ENCODE measurements around the gene USP3. TPM values are rescaled to one million over a fixed set of nuclear protein-coding genes. Genes with fewer than 3 reads are reported as not detected.

The USP3 gene
- total RNA-seq, 1 experiment from 2014 or later: 54.2 TPM

DNA sequence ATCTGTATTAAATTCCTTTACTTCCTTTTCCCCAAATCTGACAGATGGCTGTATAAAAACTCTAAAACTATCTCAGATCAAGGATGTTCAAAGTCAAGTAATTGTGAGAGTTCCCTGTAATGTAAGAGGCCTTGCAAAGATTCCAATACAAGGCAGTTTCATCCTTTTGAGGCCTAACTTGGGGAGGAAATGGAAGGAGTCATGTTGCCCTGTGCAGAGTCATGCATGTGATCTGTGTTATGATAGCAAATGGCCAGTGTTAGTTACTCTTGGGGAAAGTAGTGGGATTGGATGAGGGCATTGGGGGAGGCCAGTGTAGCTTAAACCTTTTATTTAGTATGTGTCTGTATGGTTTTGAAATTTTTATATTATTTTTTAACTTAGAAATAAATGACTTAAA, 69.1 kb downstream of the USP3 start:
- no peak overlapping the region for H3K4me3 ChIP-seq (ENCODE audit: low read depth, low read length)
- ChIA-PET POLR2A (no interaction called here), CTCF (no interaction called here)
- Mint-ChIP-seq H3K36me3 (ENCODE audit: insufficient read depth, unreplicated experiment) (peaks cover 46% of the 10 kb centered on the region), H3K4me3 (ENCODE audit: unreplicated experiment) (no peak overlapping the region), H3K4me1 (ENCODE audit: low read depth, unreplicated experiment) (no peaks in the 10 kb centered on the region), H3K27ac (ENCODE audit: unreplicated experiment) (no peak overlapping the region), H3K9me3 (ENCODE audit: unreplicated experiment) (no peaks in the 10 kb centered on the region), H3K27me3 (ENCODE audit: insufficient read depth, unreplicated experiment) (no peaks in the 10 kb centered on the region)
- H3K27me3 ChIP-seq (replicated peaks; ENCODE audit: control insufficient read depth, insufficient read depth, low read length): no peaks in the 10 kb centered on the region
- no peaks in the 10 kb centered on the region for H3K4me1 ChIP-seq
- peaks cover 2% of the 10 kb centered on the region; the same call in 1 of the 2 replicates for H3K36me3 ChIP-seq (ENCODE audit: control insufficient read depth, insufficient read depth, low read length)
- no peak for DNase-seq
- no TSS peak for BruUV-seq (replicated peaks)
- TF ChIP-seq, protein P1, sequence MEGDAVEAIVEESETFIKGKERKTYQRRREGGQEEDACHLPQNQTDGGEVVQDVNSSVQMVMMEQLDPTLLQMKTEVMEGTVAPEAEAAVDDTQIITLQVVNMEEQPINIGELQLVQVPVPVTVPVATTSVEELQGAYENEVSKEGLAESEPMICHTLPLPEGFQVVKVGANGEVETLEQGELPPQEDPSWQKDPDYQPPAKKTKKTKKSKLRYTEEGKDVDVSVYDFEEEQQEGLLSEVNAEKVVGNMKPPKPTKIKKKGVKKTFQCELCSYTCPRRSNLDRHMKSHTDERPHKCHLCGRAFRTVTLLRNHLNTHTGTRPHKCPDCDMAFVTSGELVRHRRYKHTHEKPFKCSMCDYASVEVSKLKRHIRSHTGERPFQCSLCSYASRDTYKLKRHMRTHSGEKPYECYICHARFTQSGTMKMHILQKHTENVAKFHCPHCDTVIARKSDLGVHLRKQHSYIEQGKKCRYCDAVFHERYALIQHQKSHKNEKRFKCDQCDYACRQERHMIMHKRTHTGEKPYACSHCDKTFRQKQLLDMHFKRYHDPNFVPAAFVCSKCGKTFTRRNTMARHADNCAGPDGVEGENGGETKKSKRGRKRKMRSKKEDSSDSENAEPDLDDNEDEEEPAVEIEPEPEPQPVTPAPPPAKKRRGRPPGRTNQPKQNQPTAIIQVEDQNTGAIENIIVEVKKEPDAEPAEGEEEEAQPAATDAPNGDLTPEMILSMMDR (IDR thresholded peaks at IDR 0.05; ENCODE audit: insufficient read depth in 1 of 2, low read depth in 1 of 2, low read length in 1 of 2, severe bottlenecking in 1 of 2, unreplicated experiment in 1 of 2): no peak
- intact Hi-C loops (cut with micrococcal nuclease; ENCODE audit: unreplicated experiment): no loop called here
- no peaks in the 10 kb centered on the region for H3K9me3 ChIP-seq

DNA sequence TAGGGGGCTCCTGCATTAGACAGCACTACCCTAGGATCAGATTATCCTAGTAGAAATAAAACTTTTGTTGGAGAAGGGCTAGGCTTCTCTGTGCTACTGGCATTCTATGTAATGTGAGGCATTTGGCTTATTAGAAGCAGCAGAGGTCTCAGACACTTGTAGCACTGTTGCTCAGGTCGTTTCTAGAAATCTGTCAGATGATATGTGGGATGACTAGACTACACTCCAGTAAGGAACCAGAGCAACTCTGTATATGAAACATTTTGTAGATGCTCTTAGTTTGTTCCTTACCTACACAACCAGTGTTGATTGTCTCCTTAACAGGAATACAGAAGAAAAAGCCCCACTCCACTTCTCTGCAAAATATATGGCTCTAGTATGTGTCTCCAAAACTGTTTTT, 70.9 kb downstream of the USP3 start:
- TF ChIP-seq, protein P1 (IDR thresholded peaks at IDR 0.05; ENCODE audit: insufficient read depth in 1 of 2, low read depth in 1 of 2, low read length in 1 of 2, severe bottlenecking in 1 of 2, unreplicated experiment in 1 of 2): no peak
- intact Hi-C loops (cut with micrococcal nuclease; ENCODE audit: unreplicated experiment): no loop called here
- ChIA-PET POLR2A (no interaction called here), CTCF (interaction anchor here (0.6 kb wide), 1 partner anchor 80 kb away, joined by 10 read pairs; no protein-coding TSS in a partner anchor)
- Mint-ChIP-seq H3K27ac (ENCODE audit: unreplicated experiment) (no peak overlapping the region), H3K36me3 (ENCODE audit: insufficient read depth, unreplicated experiment) (peaks cover 58% of the 10 kb centered on the region), H3K4me3 (ENCODE audit: unreplicated experiment) (no peak overlapping the region), H3K9me3 (ENCODE audit: unreplicated experiment) (no peaks in the 10 kb centered on the region), H3K27me3 (ENCODE audit: insufficient read depth, unreplicated experiment) (no peaks in the 10 kb centered on the region), H3K4me1 (ENCODE audit: low read depth, unreplicated experiment) (no peaks in the 10 kb centered on the region)
- Histone ChIP-seq H3K9me3 (no peaks in the 10 kb centered on the region), H3K4me1 (no peaks in the 10 kb centered on the region), H3K4me3 (ENCODE audit: low read depth, low read length) (no peak overlapping the region), H3K36me3 (ENCODE audit: control insufficient read depth, insufficient read depth, low read length) (peaks cover 2% of the 10 kb centered on the region; the same call in 1 of the 2 replicates), H3K27me3 (replicated peaks; ENCODE audit: control insufficient read depth, insufficient read depth, low read length) (no peaks in the 10 kb centered on the region)
- DNase-seq: no peak
- BruUV-seq (replicated peaks): no TSS peak

DNA sequence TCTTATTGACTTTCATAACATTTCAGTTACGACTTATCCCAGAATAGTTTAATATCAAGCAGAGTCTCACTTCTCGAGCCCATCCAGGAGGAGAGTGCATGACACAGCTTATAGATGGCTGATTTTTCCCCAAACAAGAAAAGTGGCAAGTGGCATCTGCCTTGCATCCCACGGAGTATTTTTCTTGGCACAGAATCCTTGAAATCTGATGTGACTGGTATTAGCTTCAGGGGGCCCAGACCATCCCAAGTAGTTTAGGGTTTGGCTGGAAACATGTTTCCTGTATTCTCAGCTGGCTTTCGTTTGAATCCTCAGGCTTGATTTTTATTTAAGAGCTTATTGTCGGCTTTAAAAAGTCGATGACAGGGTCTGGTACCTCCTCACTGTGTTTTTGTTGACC, 72.0 kb downstream of the USP3 start:
- Mint-ChIP-seq H3K27ac (ENCODE audit: unreplicated experiment) (no peak overlapping the region), H3K36me3 (ENCODE audit: insufficient read depth, unreplicated experiment) (peaks cover 61% of the 10 kb centered on the region), H3K4me1 (ENCODE audit: low read depth, unreplicated experiment) (no peaks in the 10 kb centered on the region), H3K4me3 (ENCODE audit: unreplicated experiment) (no peak overlapping the region), H3K27me3 (ENCODE audit: insufficient read depth, unreplicated experiment) (no peaks in the 10 kb centered on the region), H3K9me3 (ENCODE audit: unreplicated experiment) (no peaks in the 10 kb centered on the region)
- Histone ChIP-seq H3K27me3 (replicated peaks; ENCODE audit: control insufficient read depth, insufficient read depth, low read length) (no peaks in the 10 kb centered on the region), H3K9me3 (no peaks in the 10 kb centered on the region), H3K4me3 (ENCODE audit: low read depth, low read length) (no peak overlapping the region), H3K36me3 (ENCODE audit: control insufficient read depth, insufficient read depth, low read length) (peaks cover 2% of the 10 kb centered on the region; the same call in 1 of the 2 replicates), H3K4me1 (no peaks in the 10 kb centered on the region)
- ChIA-PET POLR2A (no interaction called here), CTCF (no interaction called here)
- BruUV-seq (replicated peaks): no TSS peak
- TF ChIP-seq, protein P1 (IDR thresholded peaks at IDR 0.05; ENCODE audit: insufficient read depth in 1 of 2, low read depth in 1 of 2, low read length in 1 of 2, severe bottlenecking in 1 of 2, unreplicated experiment in 1 of 2): no peak
- intact Hi-C loops (cut with micrococcal nuclease; ENCODE audit: unreplicated experiment): no loop called here
- DNase-seq: no peak

Data from Caco-2 (cell line).